HCT116 (cell line): ENCODE results near the gene MYLK. TPM values are rescaled to one million over a fixed set of nuclear protein-coding genes. Genes with fewer than 3 reads are reported as not detected.

Experiments
- ATAC-seq: fragments of 200-7000 bp; cut with Tn5 transposase; 2 replicates; pipeline ENCODE4 v1.9.1; 2020; ENCODE audit warnings: mild to moderate bottlenecking, moderate library complexity
- BruUV-seq: library from RNA; stranded (reverse); fragments of 400-500 nt; replicated peaks from 2 replicates; lab custom pipeline; 2021; lab: Mats Ljungman, UMichigan
- CTCF ChIA-PET: fragments of 300-600 bp; sonication (Branson Sonifier 250); formaldehyde crosslinking; loops from one replicate; lab custom pipeline; 2021; ENCODE audit warnings: antibody characterized with exemption; lab: Charles Lee
- POLR2A ChIA-PET: fragments of 300-600, 350-600 bp; sonication (Branson Sonifier 250); formaldehyde crosslinking; loops from one replicate; lab custom pipeline; 2021; ENCODE audit warnings: antibody characterized with exemption; lab: Charles Lee
- RAD21 ChIA-PET, 2 experiments: fragments of 300-600 bp; sonication (Branson Sonifier 250); formaldehyde crosslinking; loops; one replicate each; lab custom pipeline; 2023; ENCODE audit warnings: low total read pairs in 2 of 2; ENCODE audit not compliant: uncharacterized antibody in 2 of 2, unreplicated experiment in 2 of 2, low non-redundant PET in 1 of 2; lab: Charles Lee
- DNase-seq: peaks from one replicate; pipeline ENCODE4 v3.0.0-alpha.2; 2010; ENCODE audit warnings: low read depth, low spot score
- H2AFZ ChIP-seq: fragments of 200-600 bp; shearing (Covaris generic), sonication (generic); 2 replicates; pipeline ENCODE4 v1.6.1; 2017; ENCODE audit warnings: low read depth, mixed run types, mixed read lengths, antibody characterized with exemption, low read length; ENCODE audit not compliant: poor library complexity, severe bottlenecking
- H3K27ac ChIP-seq: 2 replicates; pipeline ENCODE4 v1.5.1; 2012; ENCODE audit warnings: low read depth, low read length
- H3K27me3 ChIP-seq: fragments of 200-600 bp; sonication (generic); 2 replicates; pipeline ENCODE4 v1.6.1; 2016; ENCODE audit warnings: mixed run types, low read length, mixed read lengths; ENCODE audit not compliant: insufficient read depth
- H3K36me3 ChIP-seq, 2 experiments: fragments of 200-500 bp in 1 of 2; fragments of 200-600 bp in 1 of 2; sonication (Bioruptor generic) in 1 of 2; sonication (generic) in 1 of 2; 2 replicates each; pipeline versions ENCODE4 v1.5.1 to v1.6.1; 2014 to 2016; ENCODE audit warnings: low read length in 2 of 2, inconsistent platforms in 1 of 2, mixed read lengths in 1 of 2, mixed run types in 1 of 2; ENCODE audit not compliant: insufficient read depth in 2 of 2, control insufficient read depth in 1 of 2
- H3K4me1 ChIP-seq, 2 experiments: fragments of 200-600 bp in 1 of 2; sonication (generic) in 1 of 2; 2 replicates each; pipeline versions ENCODE4 v1.5.1 to v1.6.1; 2012 to 2017; ENCODE audit warnings: low read length in 2 of 2, inconsistent platforms in 1 of 2, mild to moderate bottlenecking in 1 of 2, mixed read lengths in 1 of 2, mixed run types in 1 of 2, moderate library complexity in 1 of 2; ENCODE audit not compliant: insufficient read depth in 2 of 2, control insufficient read depth in 1 of 2
- H3K4me2 ChIP-seq: fragments of 200-600 bp; sonication (generic); 2 replicates; pipeline ENCODE4 v1.6.1; 2017; ENCODE audit warnings: mixed run types, low read length, mixed read lengths
- H3K4me3 ChIP-seq, 2 experiments: fragments of 200-600 bp in 1 of 2; sonication (generic) in 1 of 2; replicated peaks in 1 of 2; 2 replicates each; pipeline ENCODE4 v1.5.1; 2011 to 2016; ENCODE audit warnings: low read length in 2 of 2, control low read depth in 1 of 2, low read depth in 1 of 2, mild to moderate bottlenecking in 1 of 2, mixed read lengths in 1 of 2, mixed run types in 1 of 2
- H3K79me2 ChIP-seq: fragments of 200-600 bp; sonication (generic); 2 replicates; pipeline ENCODE4 v1.6.1; 2017; ENCODE audit warnings: mild to moderate bottlenecking, mixed run types, low read length, moderate library complexity, mixed read lengths; ENCODE audit not compliant: insufficient read depth
- H3K9ac ChIP-seq: fragments of 200-600 bp; sonication (generic); 2 replicates; pipeline ENCODE4 v1.6.1; 2016; ENCODE audit warnings: low read length, mixed read lengths
- H3K9me2 ChIP-seq: fragments of 200-600 bp; sonication (generic), shearing (Covaris generic); 2 replicates; pipeline ENCODE4 v1.6.1; 2017; ENCODE audit warnings: mixed run types, mild to moderate bottlenecking, moderate library complexity; ENCODE audit not compliant: insufficient read depth
- H3K9me3 ChIP-seq, 2 experiments: fragments of 200-500 bp in 1 of 2; fragments of 200-600 bp in 1 of 2; sonication (Bioruptor generic) in 1 of 2; sonication (generic) in 1 of 2; 2 replicates each; pipeline ENCODE4 v1.6.1; 2014 to 2017; ENCODE audit warnings: low read length in 2 of 2, mixed read lengths in 2 of 2, inconsistent platforms in 1 of 2, low read depth in 1 of 2, mild to moderate bottlenecking in 1 of 2, mixed run types in 1 of 2, moderate library complexity in 1 of 2; ENCODE audit not compliant: control insufficient read depth in 1 of 2, insufficient read depth in 1 of 2
- H4K20me1 ChIP-seq: fragments of 200-600 bp; sonication (generic), shearing (Covaris generic); 2 replicates; pipeline ENCODE4 v1.6.1; 2017; ENCODE audit warnings: mixed run types, mild to moderate bottlenecking, moderate library complexity; ENCODE audit not compliant: insufficient read depth
- CBX3 ChIP-seq: IDR thresholded peaks from 2 replicates; pipeline ENCODE4 v1.6.1; 2012; ENCODE audit warnings: low read depth
- ELF1 ChIP-seq: IDR thresholded peaks from 2 replicates; pipeline ENCODE4 v1.6.1; 2012; ENCODE audit warnings: low read depth, borderline replicate concordance
- EZH2 ChIP-seq: fragments of 200-600 bp; sonication (generic); IDR thresholded peaks from 2 replicates; pipeline ENCODE4 v1.6.1; 2017; ENCODE audit warnings: antibody characterized with exemption, mixed run types
- POLR2A ChIP-seq: IDR thresholded peaks from 2 replicates; pipeline ENCODE4 v1.7.0; 2011; ENCODE audit warnings: borderline replicate concordance; ENCODE audit not compliant: insufficient read depth, insufficient read length; ENCODE audit errors: extremely low read depth
- SIN3A ChIP-seq: IDR thresholded peaks from 2 replicates; pipeline ENCODE4 v1.6.1; 2012; ENCODE audit warnings: low read depth
- SRF ChIP-seq: IDR thresholded peaks from 2 replicates; pipeline ENCODE4 v1.6.1; 2012; ENCODE audit warnings: low read depth
- TCF7L2 ChIP-seq: IDR thresholded peaks from 2 replicates; pipeline ENCODE4 v1.7.0; 2011; ENCODE audit warnings: borderline replicate concordance, inconsistent platforms; ENCODE audit not compliant: insufficient read depth, insufficient read length; ENCODE audit errors: extremely low read depth
- YY1 ChIP-seq: IDR thresholded peaks from 2 replicates; pipeline ENCODE4 v1.6.1; 2011; ENCODE audit warnings: low read length, low read depth, moderate library complexity, mild to moderate bottlenecking; ENCODE audit not compliant: insufficient replicate concordance; ENCODE audit errors: extremely low read depth
- intact Hi-C: fragments of 100-400 bp; cut with micrococcal nuclease; formaldehyde crosslinking; loops from 2 replicates; pipeline ENCODE4 v1.10.0; 2022
- total RNA-seq: library from RNA; stranded (reverse); gene quantifications from one replicate; pipeline ENCODE4 v1.2.1, GENCODE V29; 2021; ENCODE audit not compliant: unreplicated experiment
- TF ChIP-seq, protein P1 (sequence below): IDR thresholded peaks from 2 replicates; pipeline ENCODE4 v1.6.1; 2011; ENCODE audit warnings: mild to moderate bottlenecking, low read length, moderate library complexity; ENCODE audit not compliant: insufficient replicate concordance; ENCODE audit errors: extremely low read depth

MYLK gene
- total RNA-seq, 1 experiment from 2014 or later = 3.8 TPM

DNA sequence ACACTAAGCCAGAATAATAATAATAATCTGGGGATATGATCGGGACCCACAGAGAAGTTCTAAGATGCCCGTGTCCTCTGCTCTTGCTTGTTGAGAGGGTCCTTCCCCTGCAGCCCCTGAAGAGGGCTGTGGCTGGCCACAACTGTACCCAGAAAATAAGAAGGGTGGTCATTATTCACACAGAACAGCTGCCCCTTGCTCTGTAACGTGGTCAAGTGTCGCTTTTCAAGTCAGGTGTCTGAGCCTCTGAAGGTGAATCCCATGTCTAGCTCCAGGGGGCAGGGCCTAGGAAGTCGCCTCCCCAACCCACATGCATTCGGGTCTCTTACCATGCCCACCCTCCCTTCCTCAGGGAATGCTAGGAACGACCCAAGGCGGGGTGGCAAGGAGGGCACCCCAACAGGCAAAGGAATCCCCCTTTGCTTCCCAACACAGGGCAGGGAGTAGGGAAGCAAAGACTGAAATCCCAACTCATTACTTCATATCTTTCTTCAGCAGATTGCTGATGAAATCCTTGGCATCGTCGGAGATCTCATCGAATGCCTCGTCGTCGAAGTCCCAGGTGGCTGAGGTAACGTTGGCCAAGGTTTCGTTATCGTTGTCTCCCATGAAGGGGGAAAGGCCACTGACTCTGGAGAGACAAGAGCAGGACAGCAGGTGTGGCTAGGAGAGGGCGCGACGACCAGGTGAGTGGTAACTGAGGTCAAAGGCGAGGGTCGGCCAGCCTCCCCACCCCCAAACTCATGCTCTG is 255.0 kb downstream of the MYLK start (continued):
- TF ChIP-seq, protein P1, sequence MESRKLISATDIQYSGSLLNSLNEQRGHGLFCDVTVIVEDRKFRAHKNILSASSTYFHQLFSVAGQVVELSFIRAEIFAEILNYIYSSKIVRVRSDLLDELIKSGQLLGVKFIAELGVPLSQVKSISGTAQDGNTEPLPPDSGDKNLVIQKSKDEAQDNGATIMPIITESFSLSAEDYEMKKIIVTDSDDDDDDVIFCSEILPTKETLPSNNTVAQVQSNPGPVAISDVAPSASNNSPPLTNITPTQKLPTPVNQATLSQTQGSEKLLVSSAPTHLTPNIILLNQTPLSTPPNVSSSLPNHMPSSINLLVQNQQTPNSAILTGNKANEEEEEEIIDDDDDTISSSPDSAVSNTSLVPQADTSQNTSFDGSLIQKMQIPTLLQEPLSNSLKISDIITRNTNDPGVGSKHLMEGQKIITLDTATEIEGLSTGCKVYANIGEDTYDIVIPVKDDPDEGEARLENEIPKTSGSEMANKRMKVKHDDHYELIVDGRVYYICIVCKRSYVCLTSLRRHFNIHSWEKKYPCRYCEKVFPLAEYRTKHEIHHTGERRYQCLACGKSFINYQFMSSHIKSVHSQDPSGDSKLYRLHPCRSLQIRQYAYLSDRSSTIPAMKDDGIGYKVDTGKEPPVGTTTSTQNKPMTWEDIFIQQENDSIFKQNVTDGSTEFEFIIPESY = no peak
- TF ChIP-seq POLR2A = no peak
- TF ChIP-seq ELF1 = no peak

GRCh38 chr3:123627673-123628670 is 256.2 kb downstream of the MYLK start:
- Histone ChIP-seq H4K20me1 (no peaks in the 10 kb centered on the region), H3K4me1 (0 out of 4 replicates have a peak, but pooled peaks cover 0 to 3% of the 10 kb centered on the region in 2 experiments), H3K9ac (no peak overlapping the region), H2AFZ (no peak overlapping the region), H3K27me3 (no peaks in the 10 kb centered on the region), H3K27ac (no peak overlapping the region), H3K4me3 (no peak overlapping the region)
- RAD21 ChIA-PET = no interaction called here
- TF ChIP-seq EZH2 (no peak), YY1 (no peak), CBX3 (no peak), TCF7L2 (no peak), SRF (no peak), SIN3A (no peak)
- TF ChIP-seq, protein P1 = no peak
- TF ChIP-seq, all 23 proteins: peak for 0
- ChIA-PET CTCF (interaction anchor here (0.7 kb wide), 1 partner anchor 21 kb away, joined by 3 read pairs; no protein-coding TSS in a partner anchor), POLR2A (no interaction called here)
- Histone ChIP-seq H3K9me2 (no peaks in the 10 kb centered on the region), H3K4me2 (no peak overlapping the region), H3K79me2 (no peaks in the 10 kb centered on the region), H3K36me3 (no peaks in the 10 kb centered on the region), H3K9me3 (no peaks in the 10 kb centered on the region)
- BruUV-seq = no TSS peak
- DNase-seq (no peak), ATAC-seq (peak; percentile 43)
- intact Hi-C loops = no loop called here
